PC-9 (cell line): ENCODE data around the gene HSPA14. TPM values are rescaled to one million over a fixed set of nuclear protein-coding genes. Genes with fewer than 3 reads are reported as not detected.

Source experiments
- BruUV-seq: library from RNA; stranded (reverse); fragments of 400-500 nt; replicated peaks from 2 replicates; lab custom pipeline; 2021; lab: Mats Ljungman, UMichigan
- CTCF ChIA-PET: fragments of 300-600 bp; sonication (Branson Sonifier 250); formaldehyde crosslinking; loops from one replicate; lab custom pipeline; 2022; ENCODE audit warnings: antibody characterized with exemption; lab: Charles Lee
- POLR2A ChIA-PET: fragments of 300-600 bp; sonication (Branson Sonifier 250); formaldehyde crosslinking; loops from one replicate; lab custom pipeline; 2022; ENCODE audit warnings: antibody characterized with exemption; ENCODE audit not compliant: unreplicated experiment; lab: Charles Lee
- DNase-seq, 2 experiments: peaks; one replicate each; pipeline versions ENCODE4 v3.0.0 to v3.0.0-alpha.2; 2015 to 2022; ENCODE audit warnings: mixed read lengths in 1 of 2
- H2AFZ ChIP-seq: fragments of 200-600 bp; sonication (generic); 2 replicates; pipeline ENCODE4 v1.8.1; 2017; ENCODE audit warnings: antibody characterized with exemption
- H3F3A ChIP-seq: fragments of 200-600 bp; sonication (generic); 2 replicates; pipeline ENCODE4 v1.8.1; 2017; ENCODE audit warnings: antibody characterized with exemption, mild to moderate bottlenecking, low read depth; ENCODE audit not compliant: insufficient read depth
- H3K27ac ChIP-seq: fragments of 200-600 bp; sonication (generic); 2 replicates; pipeline ENCODE4 v1.6.1; 2016; ENCODE audit warnings: mixed run types
- H3K27me3 ChIP-seq: fragments of 200-600 bp; sonication (generic); 2 replicates; pipeline ENCODE4 v1.6.1; 2016; ENCODE audit warnings: low read depth, mixed run types; ENCODE audit not compliant: insufficient read depth
- H3K36me3 ChIP-seq: fragments of 200-600 bp; sonication (generic); 2 replicates; pipeline ENCODE4 v1.6.1; 2016; ENCODE audit warnings: low read depth, mixed run types
- H3K4me1 ChIP-seq: fragments of 200-600 bp; sonication (generic); replicated peaks from 2 replicates; pipeline ENCODE4 v1.6.1; 2016; ENCODE audit warnings: mixed run types; ENCODE audit not compliant: insufficient read depth
- H3K4me2 ChIP-seq: fragments of 200-600 bp; sonication (generic); 2 replicates; pipeline ENCODE4 v1.6.1; 2017; ENCODE audit warnings: mixed run types
- H3K4me3 ChIP-seq: fragments of 200-600 bp; sonication (generic); 2 replicates; pipeline ENCODE4 v1.6.1; 2016; ENCODE audit warnings: mixed run types
- H3K79me2 ChIP-seq: fragments of 200-600 bp; sonication (generic); 2 replicates; pipeline ENCODE4 v1.6.1; 2017; ENCODE audit warnings: low read depth, mixed run types
- H3K9me2 ChIP-seq: fragments of 200-600 bp; sonication (generic); 2 replicates; pipeline ENCODE4 v1.8.1; 2017; ENCODE audit warnings: mild to moderate bottlenecking; ENCODE audit not compliant: insufficient read depth
- H3K9me3 ChIP-seq: fragments of 200-600 bp; sonication (generic); 2 replicates; pipeline ENCODE4 v1.8.1; 2016; ENCODE audit warnings: low read depth; ENCODE audit not compliant: insufficient read depth
- H4K20me1 ChIP-seq: fragments of 200-600 bp; sonication (generic); 2 replicates; pipeline ENCODE4 v1.8.1; 2017; ENCODE audit not compliant: insufficient read depth
- EZH2 ChIP-seq: fragments of 200-600 bp; sonication (generic); IDR thresholded peaks from 2 replicates; pipeline ENCODE4 v1.8.0; 2017; ENCODE audit warnings: antibody characterized with exemption, low read depth
- intact Hi-C: fragments of 100-400 bp; cut with micrococcal nuclease; formaldehyde crosslinking; loops from one replicate; pipeline ENCODE4 v1.10.0; 2022; ENCODE audit not compliant: unreplicated experiment
- total RNA-seq: library from RNA; stranded (reverse); gene quantifications from 2 replicates; pipeline ENCODE4 v1.2.3, GENCODE V29; 2021
- TF ChIP-seq, protein P1 (sequence below): fragments of 200-600 bp; sonication (generic); conservative IDR thresholded peaks from 2 replicates; pipeline ENCODE4 v1.6.1; 2017; ENCODE audit warnings: mixed run types, antibody characterized with exemption, mild to moderate bottlenecking, moderate library complexity

The HSPA14 gene
- total RNA-seq, 1 experiment from 2014 or later = 23.1 TPM

DNA sequence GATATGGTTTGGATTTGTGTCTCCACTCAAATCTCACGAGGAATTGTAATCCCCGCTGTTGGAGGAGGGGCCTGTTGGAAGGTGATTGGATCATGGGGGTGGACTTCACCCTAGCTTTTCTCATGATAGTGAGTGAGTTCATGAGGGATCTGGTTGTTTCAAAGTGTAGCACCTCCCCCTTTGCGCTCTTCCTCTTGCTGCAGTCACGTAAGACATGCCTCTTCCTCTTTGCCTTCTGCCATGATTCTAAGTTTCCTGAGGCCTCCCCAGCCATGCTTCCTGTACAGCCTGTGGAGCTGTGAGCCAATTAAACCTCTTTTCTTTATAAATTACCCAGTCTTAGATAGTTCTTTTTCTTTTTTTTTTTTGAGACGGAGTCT, 17.3 kb upstream of the HSPA14 start:
- no peak overlapping the region for H3K4me2 ChIP-seq
- POLR2A ChIA-PET = interaction anchor here (0.7 kb wide), 1 partner anchor 72 kb away, joined by 3 read pairs; no protein-coding TSS in a partner anchor

DNA sequence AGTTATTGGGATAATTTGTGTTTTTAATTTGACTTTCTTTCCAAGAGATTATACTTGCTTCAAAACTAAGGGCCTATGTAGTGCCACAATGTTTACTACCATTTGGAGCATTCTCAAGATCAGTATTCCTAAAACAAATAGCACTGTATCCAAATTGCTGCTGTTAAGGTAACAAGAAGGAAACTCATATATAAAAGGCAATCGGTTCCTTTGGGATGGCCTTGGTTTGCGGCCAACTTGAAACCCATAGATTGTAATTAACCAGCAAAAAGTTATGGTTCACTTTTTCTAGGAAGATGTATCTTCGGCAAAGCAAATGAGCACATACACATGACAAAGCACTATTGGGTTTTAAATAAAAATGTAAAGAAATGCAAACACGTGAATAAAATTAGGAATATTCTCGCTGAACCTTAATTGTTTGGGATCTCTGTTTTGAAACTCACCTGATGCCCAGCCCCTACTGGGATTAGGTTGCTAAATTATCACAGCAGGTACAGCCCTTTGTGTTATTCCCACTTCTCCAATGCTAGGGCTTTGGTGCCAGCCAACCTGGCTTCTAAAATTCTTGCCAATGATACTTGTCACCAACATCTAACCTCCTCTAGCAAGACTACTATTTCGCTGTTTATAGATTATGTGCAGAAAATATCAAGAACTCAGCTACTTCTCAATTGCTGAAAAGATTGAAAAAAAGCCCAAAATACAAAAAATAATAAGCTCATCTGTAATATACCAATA, 16.3 kb upstream of the HSPA14 start:
- no peak for TF ChIP-seq EZH2
- TF ChIP-seq, protein P1, sequence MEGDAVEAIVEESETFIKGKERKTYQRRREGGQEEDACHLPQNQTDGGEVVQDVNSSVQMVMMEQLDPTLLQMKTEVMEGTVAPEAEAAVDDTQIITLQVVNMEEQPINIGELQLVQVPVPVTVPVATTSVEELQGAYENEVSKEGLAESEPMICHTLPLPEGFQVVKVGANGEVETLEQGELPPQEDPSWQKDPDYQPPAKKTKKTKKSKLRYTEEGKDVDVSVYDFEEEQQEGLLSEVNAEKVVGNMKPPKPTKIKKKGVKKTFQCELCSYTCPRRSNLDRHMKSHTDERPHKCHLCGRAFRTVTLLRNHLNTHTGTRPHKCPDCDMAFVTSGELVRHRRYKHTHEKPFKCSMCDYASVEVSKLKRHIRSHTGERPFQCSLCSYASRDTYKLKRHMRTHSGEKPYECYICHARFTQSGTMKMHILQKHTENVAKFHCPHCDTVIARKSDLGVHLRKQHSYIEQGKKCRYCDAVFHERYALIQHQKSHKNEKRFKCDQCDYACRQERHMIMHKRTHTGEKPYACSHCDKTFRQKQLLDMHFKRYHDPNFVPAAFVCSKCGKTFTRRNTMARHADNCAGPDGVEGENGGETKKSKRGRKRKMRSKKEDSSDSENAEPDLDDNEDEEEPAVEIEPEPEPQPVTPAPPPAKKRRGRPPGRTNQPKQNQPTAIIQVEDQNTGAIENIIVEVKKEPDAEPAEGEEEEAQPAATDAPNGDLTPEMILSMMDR = no peak
- no TSS peak for BruUV-seq
- H3K4me1 ChIP-seq = peaks cover 27% of the 10 kb centered on the region
- no peaks in the 10 kb centered on the region for H3K9me2 ChIP-seq
- H3K27ac ChIP-seq = no peak overlapping the region
- ChIA-PET CTCF (interaction anchor here (0.8 kb wide), 1 partner anchor 269 kb away, joined by 4 read pairs; no protein-coding TSS in a partner anchor), POLR2A (interaction anchor here (0.6 to 0.7 kb wide), 3 partner anchors 75 to 216 kb away, joined by 3 to 7 read pairs (median 5); no protein-coding TSS in a partner anchor)
- no peak overlapping the region for H3K4me3 ChIP-seq
- H3K27me3 ChIP-seq = no peaks in the 10 kb centered on the region
- peaks cover 22% of the 10 kb centered on the region for H3F3A ChIP-seq
- H4K20me1 ChIP-seq = no peaks in the 10 kb centered on the region
- intact Hi-C loops = loop anchor here (2.0 to 5.0 kb wide), 3 partner anchors 40 to 320 kb away; no protein-coding TSS in a partner anchor
- no peak overlapping the region for H2AFZ ChIP-seq
- no peaks in the 10 kb centered on the region for H3K9me3 ChIP-seq
- no peaks in the 10 kb centered on the region for H3K79me2 ChIP-seq
- DNase-seq = no peak
- no peak overlapping the region for H3K4me2 ChIP-seq
- no peaks in the 10 kb centered on the region for H3K36me3 ChIP-seq

More for the DNA sequence above, 17.3 kb upstream of the HSPA14 start:
- Histone ChIP-seq H3K9me3 (no peaks in the 10 kb centered on the region), H3K4me3 (no peak overlapping the region), H2AFZ (no peak overlapping the region), H4K20me1 (no peaks in the 10 kb centered on the region), H3K36me3 (no peaks in the 10 kb centered on the region), H3K9me2 (no peaks in the 10 kb centered on the region), H3K79me2 (no peaks in the 10 kb centered on the region), H3F3A (peaks cover 22% of the 10 kb centered on the region), H3K27ac (no peak overlapping the region), H3K4me1 (peaks cover 28% of the 10 kb centered on the region), H3K27me3 (no peaks in the 10 kb centered on the region)
- DNase-seq = no peak
- intact Hi-C loops = loop anchor here (1.0 to 5.0 kb wide), 4 partner anchors 38 to 318 kb away; no protein-coding TSS in a partner anchor
- CTCF ChIA-PET = no interaction called here
- no TSS peak for BruUV-seq
- TF ChIP-seq, protein P1 = no peak
- TF ChIP-seq EZH2 = no peak

DNA sequence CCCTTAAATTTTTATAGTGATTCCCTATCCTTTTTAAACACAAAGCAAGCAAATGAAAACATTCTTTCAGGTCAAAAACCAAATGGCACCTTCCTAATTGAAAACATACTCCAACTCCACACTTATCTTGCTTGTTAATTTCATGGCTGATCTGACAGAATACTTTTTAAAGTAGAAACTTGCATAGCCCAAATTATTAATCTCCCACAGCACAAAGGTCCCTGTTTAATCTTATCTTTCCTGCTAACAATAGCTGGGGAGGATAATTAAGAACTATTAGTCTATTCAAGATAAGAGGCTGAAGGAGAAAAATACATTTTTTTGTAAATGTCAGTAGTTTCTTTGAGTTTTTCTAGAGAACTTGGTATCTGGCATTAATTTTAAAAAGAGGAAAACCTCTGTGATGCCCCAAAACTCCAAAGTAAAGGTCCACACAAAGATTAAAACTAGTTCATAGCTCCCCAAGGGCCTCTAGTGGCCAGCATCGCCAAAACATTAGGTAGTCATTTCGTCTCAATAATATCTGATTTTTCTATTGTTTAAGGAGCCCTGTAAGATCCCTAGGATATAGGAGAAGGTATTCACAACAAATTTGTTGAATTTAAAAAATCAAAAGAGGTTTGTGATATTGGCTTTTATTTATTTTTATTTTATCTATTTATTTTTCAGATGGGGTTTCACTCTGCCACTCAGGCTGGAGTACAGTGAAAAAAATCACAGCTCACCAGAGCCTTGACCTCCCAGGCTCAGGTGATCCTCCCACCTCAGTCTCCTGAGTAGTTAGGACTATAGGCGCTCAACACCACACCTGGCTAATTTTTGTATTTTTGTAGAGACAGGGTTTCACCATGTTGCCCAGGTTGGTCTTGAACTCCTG, 15.0 kb upstream of the HSPA14 start:
- Histone ChIP-seq H3K9me3 (no peaks in the 10 kb centered on the region), H4K20me1 (no peaks in the 10 kb centered on the region), H3K4me3 (no peak overlapping the region), H3K4me2 (peak overlapping the region; percentile 23; the same call in 1 of the 2 replicates), H3K36me3 (no peaks in the 10 kb centered on the region), H3K9me2 (no peaks in the 10 kb centered on the region), H3F3A (peaks cover 22% of the 10 kb centered on the region), H3K4me1 (peaks cover 27% of the 10 kb centered on the region), H2AFZ (no peak overlapping the region), H3K27me3 (no peaks in the 10 kb centered on the region), H3K79me2 (no peaks in the 10 kb centered on the region), H3K27ac (no peak overlapping the region)
- ChIA-PET POLR2A (interaction anchor here (0.6 kb wide), 2 partner anchors 145 to 230 kb away, joined by 5 to 8 read pairs; no protein-coding TSS in a partner anchor), CTCF (interaction anchor here (0.6 to 1.3 kb wide), 5 partner anchors 8 to 286 kb away, joined by 3 to 7 read pairs (median 3); partner anchors contain the start of gene CDNF)
- no TSS peak for BruUV-seq
- peak in 1 of 2 experiments; percentile 37 for DNase-seq
- intact Hi-C loops = loop anchor here (1.0 to 5.0 kb wide), 5 partner anchors 41 to 321 kb away; no protein-coding TSS in a partner anchor
- TF ChIP-seq, protein P1 = peak; percentile 74
- TF ChIP-seq EZH2 = no peak
